Eye (tissue), 1 donor: ENCODE results near the gene OSBPL5.
"Not testable (repeated sequence)": the region's sequence is repeated elsewhere in the genome, so short reads cannot be mapped to it uniquely, and the experiment has no call there.

Experiments used
- DNase-seq: peaks from one replicate; pipeline ENCODE4 v3.0.0-alpha.2; 2015

The OSBPL5 gene

DNA sequence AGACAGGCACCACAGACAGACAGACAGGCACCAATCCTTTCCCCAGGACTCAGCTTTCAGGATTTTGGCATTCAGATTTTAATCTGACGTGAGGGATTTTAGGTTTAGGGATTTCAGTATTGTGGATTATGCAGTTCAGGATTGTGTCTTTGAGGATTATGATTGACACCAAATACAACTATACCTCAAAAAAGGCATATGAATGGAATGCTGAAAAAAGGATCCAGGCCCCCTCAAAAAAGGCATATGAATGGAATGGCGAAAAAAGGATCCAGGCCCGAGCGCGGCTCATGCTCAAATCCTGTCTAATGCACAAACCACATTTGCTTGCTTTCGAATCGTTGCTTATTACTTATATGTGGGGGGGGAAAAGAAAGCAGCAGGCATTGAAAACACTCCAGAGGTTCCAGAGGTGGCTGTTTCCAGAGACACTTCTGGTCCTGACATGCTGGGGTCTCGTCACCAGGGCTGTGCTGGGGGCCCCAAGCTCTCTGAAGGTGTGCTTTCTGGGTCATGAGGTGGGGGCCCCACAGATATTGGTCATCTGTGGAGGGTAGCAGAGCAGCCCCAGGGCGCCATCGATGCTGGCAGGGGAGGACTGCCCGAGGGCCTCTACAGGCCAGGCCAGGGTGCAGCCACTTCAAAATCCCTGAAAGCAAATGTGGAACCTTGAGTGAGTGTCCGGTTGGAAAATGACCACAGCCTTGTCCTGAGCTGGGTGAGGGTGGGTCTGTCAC, 16.8 kb upstream of the OSBPL5 start:
- no peak for DNase-seq

DNA sequence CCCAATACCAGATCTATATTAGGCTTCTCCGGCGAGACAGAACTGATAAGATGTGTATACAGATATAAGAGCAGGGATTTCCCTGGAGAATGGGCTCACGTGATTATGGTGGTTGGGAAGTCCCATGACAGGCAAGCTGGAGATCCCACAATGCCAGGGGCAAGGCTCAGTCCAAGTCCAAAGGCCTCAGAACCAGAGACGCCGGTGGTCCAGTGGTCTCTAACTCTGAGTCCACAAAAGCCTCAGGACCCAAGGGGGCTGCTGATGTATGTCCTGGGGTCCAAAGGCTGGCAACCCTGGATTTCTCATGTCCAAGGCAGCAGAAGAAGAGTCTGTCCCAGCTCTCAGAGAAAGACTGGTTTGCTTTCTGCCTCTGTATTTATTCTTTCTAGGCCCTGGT, 15.8 kb upstream of the OSBPL5 start:
- no peak for DNase-seq

DNA sequence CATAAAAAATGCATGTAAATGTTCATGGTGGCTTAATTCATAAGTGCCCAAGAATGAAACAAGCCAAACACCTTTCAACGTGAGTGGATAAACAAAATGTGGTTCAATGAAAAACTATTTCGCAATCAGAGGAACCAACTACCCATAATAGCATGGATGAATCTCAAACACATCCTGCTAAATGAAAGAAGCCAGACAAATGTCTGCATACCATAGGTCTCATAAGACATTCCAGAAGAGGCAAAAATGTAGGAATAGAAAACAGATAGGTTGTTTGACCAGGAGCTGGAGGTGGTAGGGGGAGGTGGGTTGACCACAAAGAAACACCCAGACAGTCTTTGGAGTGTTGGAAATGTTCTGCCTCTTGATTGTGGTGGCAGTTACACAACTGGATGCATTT, 13.2 kb upstream of the OSBPL5 start:
- no peak for DNase-seq

DNA sequence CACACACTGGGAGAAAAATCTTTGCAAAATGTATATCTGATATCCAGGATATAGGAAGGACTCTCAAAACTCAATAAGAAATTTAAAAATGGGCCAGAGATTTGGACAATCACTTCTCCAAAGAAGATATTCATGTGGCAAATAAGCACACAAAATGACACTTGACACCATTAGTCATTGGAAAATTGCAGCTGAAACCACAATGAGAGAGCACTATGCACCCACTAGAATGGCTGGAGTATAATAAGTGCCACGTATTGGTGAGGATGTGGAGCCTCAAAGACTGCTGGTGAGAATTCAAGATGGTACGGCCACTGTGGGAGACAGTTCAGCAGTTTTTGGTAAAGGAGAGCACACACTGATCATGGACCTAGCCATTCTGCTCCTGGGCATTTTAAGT, 12.8 kb upstream of the OSBPL5 start:
- no peak for DNase-seq

DNA sequence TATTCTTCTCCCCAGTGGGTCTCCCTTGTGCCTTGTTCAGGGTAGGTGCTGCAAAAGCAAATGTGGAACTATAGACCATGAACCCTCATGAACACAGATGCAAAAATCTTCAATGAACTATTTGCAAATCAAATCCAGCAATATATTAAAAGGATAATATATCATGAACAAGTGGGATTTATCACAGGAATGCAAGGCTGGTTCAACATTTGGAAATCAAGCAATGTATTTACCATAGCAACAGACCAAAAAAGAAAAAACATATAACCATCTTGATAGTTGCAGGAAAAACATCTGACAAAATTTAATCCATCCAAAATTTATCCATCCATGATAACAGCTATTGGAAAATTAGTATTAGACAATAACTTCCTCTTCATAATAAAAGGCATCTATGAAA, 11.4 kb upstream of the OSBPL5 start:
- no peak for DNase-seq

DNA sequence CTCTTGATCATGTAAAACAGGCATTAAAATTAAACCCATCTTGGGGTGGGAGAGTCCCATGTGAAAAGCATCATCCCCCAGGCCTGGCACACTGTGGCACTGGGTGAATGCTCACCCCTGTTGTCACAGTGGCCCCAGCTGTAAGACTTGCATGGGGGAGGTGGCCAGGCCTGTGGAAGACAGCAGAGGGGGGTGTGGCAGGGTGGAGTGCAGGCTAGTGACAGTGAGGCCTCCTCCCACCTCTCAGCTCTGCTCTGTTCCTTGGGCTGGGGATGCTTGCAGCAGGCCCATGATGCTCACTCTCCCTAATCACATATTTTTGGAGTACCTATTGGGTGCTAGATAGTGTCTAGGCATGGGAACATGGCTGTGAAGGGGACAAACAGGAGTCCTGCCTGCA, 10.1 kb upstream of the OSBPL5 start:
- DNase-seq, result no peak

DNA sequence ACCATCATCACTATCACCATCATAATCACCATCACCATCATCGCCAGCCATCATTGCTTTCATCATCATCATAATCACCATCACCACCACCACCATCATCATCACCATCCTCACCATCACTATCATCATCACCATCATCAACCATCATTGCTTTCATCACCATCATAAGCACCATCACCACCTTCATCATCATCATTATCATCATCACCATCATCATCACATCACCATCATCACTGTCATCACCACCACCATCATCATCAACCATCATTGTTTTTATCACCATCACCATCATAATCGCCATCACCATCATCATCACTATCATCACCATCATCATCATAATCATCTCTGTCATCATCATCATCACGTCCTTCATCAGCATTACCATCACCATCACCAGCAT, 9.3 kb upstream of the OSBPL5 start:
- DNase-seq, result no peak

DNA sequence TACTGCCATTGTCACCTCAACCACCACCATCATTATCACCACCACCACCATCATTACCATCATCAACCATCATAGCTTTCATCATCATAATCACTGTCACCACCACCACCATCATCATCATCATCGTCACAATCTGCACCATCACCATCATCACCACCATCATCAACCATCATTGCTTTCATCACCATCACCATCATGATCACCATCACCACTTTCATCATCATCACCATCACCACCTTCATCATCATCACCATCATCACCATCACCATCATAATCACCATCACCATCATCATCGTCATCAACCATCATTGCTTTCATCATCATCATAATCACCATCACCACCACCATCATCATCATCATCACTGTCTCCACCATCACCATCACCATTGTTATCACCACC, 8.7 kb upstream of the OSBPL5 start:
- no peak for DNase-seq

DNA sequence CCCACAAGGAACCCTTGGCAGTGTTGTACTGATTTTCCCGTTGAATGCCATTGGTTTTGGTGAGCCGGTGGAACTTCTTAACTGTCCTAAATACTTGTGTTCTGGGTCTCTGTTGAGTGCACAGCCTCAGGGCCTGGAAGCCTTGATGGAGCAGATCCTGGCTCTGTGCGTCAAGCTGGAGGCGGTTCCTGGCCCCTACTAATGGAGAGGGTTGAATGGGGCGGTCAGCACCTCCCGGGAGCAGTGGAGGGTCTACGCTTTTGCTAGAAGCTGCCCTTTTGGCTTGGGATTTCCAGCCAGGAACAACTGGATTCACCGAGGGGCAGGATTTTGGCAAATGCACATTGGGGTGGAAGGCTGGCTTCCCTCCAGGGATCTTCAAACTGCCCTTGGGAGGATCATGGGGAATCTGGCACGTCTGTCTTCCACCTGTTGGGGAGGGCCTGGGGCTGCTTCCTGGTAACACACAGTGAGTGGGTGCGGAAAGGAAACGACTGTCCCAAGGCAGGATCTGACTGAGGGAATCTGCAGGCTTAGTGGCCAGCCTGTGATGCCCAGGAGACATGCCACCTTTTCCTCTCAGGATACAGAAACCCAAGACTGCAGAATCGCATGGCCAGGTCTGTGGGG, 6.9 kb upstream of the OSBPL5 start:
- no peak for DNase-seq

DNA sequence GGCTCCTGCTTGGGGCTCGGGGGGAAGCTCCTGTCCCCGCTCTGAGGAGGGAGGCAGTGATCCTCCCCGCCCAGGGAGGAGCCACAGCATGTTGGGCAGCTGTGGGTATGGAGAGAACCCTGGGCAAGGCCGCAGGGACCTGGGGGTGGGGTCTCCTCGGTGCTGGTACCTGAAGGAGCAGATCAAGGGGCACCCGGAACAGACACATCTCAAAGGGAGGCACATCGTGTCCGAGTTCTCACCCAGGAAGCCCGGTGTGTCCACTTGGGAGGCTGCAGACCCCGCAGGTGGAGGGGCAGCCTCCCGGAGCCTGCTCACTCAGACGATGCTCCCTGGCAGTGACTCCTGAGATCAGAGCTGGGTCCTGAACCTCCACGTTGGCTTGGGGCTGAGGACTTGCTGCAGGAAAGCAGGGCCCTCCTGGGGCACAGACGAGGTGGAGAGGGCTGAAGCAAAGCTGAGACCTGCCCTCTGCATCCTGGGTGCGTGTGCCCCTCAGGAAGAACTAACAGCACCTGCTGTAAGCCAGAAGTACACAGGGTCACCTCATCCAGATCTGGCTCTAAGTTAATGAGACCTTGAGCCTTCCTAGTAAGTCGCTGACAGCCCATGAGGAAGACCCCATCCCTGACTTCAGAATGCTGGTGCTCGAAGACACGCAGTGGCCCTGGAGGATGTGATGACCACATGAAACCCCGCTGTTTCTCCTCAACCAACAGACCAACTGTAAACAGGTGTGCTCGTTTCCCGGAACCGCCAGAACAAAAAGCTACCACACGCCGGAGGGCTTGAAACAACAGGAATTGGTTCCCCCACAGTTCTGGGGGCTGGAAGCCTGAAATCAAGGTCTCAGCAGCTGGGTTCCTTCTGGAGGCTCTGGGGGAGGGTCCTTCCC, 5.9 kb upstream of the OSBPL5 start:
- no peak for DNase-seq

DNA sequence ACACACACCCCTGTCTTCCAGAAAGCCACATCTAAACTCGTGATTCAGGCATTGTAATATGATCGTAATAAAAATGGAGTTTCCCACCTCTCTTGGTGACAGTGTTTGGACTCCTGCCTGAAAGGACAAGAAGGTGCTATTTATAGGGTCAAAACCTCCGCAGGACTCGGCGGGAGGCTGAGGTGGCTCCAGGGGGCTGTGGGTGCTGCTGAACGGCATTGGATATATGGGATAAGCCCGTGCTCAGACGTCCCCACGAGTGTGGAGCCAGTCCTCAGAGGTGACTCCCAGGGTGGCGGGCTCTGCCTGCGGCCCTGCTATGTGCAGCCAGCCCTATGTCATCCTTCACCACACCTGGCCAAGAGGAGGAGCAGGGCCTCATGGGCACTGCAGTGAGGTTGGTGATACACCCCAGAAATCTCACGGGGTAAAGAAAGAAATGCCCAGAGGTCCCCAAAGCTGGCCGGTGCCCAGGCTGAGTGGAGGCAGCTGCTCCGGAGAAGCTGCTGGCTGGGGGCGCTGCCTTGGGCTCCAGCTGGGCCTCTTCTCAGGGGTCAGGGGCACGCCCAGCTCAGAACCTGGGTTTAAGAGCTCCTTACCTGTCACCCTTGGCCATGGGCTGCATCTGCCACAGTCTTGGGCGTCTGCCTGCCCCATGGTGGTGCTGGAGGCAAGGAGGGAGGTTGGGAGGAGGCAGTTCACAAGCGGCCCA, 5.1 kb upstream of the OSBPL5 start:
- DNase-seq, result no peak

DNA sequence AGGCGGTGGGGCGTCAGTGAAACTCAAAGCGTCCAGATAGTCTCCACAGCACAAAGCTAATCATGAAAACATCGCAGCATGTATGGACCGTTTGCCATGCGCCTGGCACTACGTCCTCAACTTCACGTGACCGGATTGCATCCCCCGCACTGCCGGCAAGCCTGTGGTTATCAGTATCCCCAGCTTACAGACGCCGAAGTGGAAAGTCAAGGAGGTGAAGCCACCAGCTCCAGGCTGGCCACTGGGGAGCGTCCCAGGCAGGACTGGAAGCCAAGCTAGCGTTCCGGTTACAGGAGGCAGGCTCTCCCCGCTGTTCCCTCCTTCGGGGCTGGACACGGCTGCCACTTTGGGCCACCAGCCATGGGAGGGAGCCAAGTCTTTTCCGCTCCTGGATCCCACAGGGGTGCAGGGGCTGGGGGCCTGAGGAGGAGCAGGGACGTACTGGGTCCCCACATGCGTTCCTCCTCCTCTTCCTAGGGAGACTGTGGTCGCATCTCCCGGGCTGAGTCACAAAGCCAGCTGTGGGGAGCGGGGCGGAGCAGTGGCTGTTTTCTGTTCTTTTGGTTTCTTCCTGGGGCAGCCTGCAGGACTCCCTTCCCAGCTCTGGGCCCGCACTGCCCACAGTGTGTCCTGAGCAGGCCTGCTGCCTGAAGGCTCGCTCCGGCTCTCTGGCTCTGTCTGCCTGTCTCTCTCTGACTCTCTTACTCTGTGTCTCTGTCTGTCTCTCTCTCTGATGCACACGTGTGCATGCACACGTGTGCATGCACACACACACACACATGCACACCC, 4.3 kb upstream of the OSBPL5 start:
- peak; percentile 26 for DNase-seq

DNA sequence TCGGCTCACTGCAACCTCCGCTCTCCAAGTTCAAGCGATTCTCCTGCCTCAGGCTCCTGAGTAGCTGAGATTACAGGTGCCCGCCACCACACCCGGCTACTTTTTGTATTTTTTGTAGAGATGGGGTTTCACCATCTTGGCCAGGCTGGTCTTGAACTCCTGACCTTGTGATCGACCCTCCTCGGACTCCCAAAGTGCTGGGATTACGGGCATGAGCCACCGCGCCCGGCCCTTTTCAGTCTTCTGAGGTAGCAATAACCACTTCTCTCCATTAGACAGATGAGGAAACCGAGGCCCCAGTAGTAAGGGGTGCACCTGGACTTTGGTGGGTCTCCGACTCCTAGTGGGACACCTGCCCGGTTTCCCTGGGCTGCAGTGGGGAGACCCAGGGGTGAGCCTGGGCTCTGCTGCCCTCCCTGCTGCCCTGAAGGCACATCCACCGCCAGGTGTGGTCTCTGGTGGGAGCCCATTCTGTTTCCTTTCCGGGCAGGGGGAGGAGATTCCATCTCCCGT, 3.7 kb upstream of the OSBPL5 start:
- DNase-seq, result not testable (repeated sequence)

DNA sequence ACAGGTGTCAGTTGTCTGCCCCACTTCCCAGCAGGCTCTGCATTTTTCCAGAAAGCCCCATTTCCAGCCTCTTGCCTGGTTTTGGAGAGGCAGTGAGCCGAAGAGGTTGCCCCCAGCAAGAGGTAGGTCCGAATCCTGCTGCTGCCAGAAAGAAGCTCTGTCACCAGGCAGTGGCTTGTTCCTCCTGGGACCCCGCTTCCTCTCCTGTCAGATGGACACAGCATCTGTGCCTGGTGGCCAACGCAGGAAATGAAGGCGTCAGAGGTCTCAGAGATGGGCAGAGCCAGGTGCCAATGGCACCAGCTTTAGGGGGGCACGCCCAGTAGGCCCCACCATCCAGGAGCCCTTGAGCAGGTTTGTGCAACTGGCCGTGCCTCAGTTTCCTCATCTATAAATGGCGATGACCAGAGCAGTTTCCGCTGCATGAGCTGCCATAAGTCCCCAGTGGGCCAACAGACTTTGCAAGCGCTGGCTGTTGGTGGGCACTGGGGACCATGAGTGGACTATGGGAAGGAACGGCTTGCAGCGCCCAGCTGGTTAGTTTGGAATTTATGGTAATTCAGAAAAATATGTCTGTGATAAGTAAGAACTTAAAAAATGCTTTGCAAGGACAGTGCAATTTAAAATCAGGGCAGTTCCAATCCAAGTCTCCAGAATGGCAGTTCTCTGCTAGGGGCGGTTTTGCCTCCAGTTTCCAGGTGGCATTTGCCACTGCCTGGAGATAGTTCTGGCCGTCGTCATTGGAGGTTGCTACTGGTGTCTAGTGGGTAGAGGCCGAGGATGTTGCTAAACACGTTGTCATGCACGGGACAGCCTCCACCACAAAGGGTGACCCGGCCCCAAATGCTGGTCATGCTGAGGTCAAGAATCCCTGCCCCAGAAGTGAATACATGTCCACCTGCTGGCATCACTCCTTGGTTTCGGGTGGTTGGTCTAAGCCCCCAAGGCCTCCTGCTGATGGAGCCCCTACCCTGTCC, 2.3 kb upstream of the OSBPL5 start:
- no peak for DNase-seq

DNA sequence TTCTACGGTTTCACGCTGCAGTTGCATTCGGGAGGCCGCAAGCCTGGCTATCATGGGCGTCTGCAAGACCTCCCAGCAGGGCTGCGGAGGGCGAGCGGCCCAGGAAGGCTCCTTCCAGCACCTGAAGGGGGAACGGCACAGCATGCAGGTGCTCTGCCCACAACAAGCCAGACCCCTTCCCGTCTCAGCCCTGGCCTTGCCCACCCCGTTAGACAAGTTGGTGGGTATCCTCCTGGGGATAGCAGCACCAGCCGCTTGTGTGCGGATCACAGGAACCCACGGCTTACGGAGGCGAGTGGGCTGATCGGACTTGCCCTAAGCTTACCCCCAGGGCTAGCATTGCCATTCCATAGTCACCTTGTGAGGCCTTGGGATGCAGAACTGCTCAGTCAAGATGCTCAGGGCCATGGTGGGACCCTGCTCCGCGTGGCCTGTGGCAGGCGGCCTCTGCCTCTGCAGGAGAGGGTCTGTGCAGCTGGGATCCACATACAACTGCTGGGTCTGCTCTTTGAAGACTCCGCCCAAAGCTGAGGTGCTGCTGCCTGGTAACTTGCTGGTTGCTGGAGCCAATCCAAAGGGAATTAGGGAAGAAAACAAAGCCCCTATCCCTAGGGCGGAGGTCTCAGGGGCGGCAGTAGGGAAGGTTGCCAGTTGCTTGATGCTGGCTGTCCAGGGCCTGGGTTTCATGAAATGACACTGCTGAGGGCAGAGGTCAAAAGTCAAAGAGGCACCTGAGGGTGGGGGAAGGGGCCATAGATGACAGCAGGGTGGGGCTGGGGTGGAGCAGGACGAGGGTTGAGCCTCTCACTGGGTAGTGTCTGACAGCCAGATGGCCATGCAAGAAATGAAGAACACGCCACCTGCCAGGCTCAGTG, 1.4 kb upstream of the OSBPL5 start:
- peak; percentile 56 for DNase-seq

DNA sequence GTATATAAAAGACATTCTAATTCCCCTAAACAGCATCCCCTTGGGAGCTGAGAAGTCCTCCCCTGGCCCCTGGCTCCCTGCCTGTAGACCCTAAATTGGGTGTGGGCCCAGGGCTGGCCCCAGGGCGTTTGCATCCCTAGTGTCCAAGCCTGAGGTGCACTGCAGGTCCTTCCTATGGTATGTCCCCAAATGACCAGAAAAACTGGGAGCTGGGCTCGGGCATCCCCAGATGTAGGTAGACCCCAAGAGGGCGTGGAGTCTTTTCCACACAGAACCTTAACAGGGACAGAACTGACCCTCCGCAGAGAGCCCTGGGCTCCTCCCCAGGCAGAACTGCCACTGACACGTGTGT, 782 bp upstream of the OSBPL5 start:
- no peak for DNase-seq

DNA sequence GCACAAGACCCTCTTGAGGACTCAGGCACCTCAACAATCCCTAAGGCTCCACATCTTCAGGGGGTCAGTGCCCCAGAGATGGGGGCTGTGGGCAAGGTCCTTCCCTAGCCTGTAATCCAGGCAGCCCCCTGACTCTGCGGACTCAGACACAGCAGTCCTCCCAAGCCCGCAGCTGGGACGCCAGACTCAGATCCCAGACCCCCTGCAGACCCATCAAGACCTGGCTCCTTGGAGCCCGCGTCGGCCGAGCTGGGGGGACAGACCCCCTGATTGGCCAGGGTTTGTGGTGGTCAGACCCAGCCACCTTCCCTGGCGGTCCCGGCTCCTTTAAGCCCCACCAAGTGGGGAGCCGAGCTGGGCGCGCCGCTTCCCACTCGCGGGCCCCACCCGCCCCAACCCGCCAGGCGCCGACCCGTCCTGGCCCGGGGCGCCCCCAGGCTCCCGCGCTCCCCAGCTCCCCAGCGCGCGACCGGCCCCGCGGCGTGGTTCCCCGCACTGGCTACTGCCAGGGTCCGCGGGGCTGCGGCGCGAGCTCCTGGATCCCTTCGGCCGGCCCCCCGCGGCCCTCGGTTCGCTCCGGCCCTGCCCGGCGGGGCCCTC, 458 bp downstream of the OSBPL5 start:
- DNase-seq, result peak; percentile 74

DNA sequence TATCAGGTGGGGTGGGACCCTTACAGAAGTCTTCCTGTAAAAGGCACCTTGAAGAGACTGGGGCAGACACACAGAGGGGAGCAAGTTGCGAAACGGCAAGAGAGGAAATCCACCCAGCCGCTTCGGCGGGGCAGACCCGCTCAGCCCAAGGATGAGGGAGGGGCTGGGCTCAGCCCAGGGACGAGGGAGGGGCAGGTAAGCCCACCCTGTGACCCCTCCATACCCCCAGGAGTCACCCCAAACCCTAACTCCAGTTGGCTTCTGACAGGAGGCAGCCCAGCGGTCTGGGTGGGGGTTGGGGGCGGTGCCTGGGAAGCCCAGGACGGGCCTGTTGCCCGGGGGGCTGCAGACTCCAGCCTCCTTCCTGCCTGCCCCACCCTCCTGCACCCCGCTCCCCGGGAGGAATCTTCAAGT, 965 bp downstream of the OSBPL5 start:
- DNase-seq, result peak; percentile 48

DNA sequence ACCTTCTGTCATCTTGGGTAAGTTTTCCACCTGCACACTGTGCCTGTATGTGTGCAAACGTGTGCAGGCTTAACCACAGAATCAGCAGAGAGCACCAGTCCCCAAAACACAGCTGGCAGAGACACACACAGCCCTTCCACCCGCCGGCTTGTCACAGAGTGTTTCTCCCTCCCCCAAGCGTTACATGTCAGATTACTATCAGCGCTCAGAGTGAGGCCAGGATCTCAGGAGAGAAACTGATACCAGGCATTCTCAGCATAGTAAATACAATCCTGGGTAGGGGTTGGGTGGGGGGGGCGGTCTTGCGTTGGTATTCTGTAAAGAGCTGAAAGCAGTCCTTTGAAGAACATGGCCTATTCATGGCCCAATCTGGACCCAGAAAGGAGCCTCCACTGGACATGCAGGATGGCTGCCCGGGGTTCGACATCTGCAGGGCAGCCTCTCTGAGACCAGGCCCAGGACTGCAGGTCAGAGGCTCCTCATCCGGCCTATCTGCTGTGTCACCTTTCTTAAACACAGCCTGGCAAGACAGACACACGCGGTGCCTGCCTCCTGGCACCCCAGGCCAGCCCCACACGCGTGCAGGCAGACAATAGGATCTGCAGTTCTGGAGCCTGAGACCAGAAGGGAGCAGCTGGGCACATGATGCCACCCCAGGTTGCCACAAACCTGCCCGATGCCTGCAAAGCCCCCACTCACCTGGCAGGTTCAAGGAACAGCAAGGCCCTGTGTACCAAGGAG, 1.7 kb downstream of the OSBPL5 start:
- DNase-seq, result no peak
